GM23248 (cell line): ENCODE data around the gene DONSON. TPM values are rescaled to one million over a fixed set of nuclear protein-coding genes. Genes with fewer than 3 reads are reported as not detected.
"Not testable (repeated sequence)": the region's sequence is repeated elsewhere in the genome, so short reads cannot be mapped to it uniquely, and the experiment has no call there.

Experiments used
- DNase-seq: peaks from one replicate; pipeline ENCODE4 v3.0.0-alpha.2; 2015
- H2AFZ ChIP-seq: fragments of 200-600 bp; sonication (generic); 2 replicates; pipeline ENCODE4 v1.6.1; 2016; ENCODE audit warnings: antibody characterized with exemption
- H3F3A ChIP-seq: fragments of 200-600 bp; sonication (generic); 2 replicates; pipeline ENCODE4 v1.6.1; 2016; ENCODE audit warnings: mild to moderate bottlenecking, antibody characterized with exemption, mixed run types; ENCODE audit not compliant: insufficient read depth
- H3K27ac ChIP-seq: fragments of 200-600 bp; sonication (generic); 2 replicates; pipeline ENCODE4 v1.5.1; 2016; ENCODE audit warnings: mild to moderate bottlenecking
- H3K27me3 ChIP-seq: fragments of 200-600 bp; sonication (generic); replicated peaks from 2 replicates; pipeline ENCODE4 v1.6.1; 2016; ENCODE audit warnings: mild to moderate bottlenecking; ENCODE audit not compliant: insufficient read depth
- H3K36me3 ChIP-seq: fragments of 200-600 bp; sonication (generic); 2 replicates; pipeline ENCODE4 v1.6.1; 2016; ENCODE audit warnings: low read depth, mild to moderate bottlenecking
- H3K4me1 ChIP-seq: fragments of 200-600 bp; sonication (generic); 2 replicates; pipeline ENCODE4 v1.6.1; 2016; ENCODE audit warnings: mild to moderate bottlenecking; ENCODE audit not compliant: insufficient read depth
- H3K4me2 ChIP-seq: fragments of 200-600 bp; sonication (generic); one replicate; pipeline ENCODE4 v1.6.1; 2016; ENCODE audit warnings: mild to moderate bottlenecking; ENCODE audit not compliant: unreplicated experiment
- H3K4me3 ChIP-seq: fragments of 200-600 bp; sonication (generic); 2 replicates; pipeline ENCODE4 v1.5.1; 2016; ENCODE audit warnings: mild to moderate bottlenecking
- H3K79me2 ChIP-seq: fragments of 200-600 bp; sonication (generic); 2 replicates; pipeline ENCODE4 v1.6.1; 2016; ENCODE audit warnings: mild to moderate bottlenecking; ENCODE audit not compliant: insufficient read depth
- H3K9ac ChIP-seq: fragments of 200-600 bp; sonication (generic); 2 replicates; pipeline ENCODE4 v1.6.1; 2016; ENCODE audit warnings: mild to moderate bottlenecking
- H3K9me2 ChIP-seq: fragments of 200-600 bp; sonication (generic); 2 replicates; pipeline ENCODE4 v1.6.1; 2016; ENCODE audit warnings: mixed run types, mild to moderate bottlenecking, moderate library complexity; ENCODE audit not compliant: insufficient read depth
- H3K9me3 ChIP-seq: fragments of 200-600 bp; sonication (generic); one replicate; pipeline ENCODE4 v1.6.1; 2017; ENCODE audit warnings: low read depth
- H4K20me1 ChIP-seq: fragments of 200-600 bp; sonication (generic); 2 replicates; pipeline ENCODE4 v1.6.0; 2016; ENCODE audit not compliant: insufficient read depth
- EZH2 ChIP-seq: fragments of 200-600 bp; sonication (generic); IDR thresholded peaks from 2 replicates; pipeline ENCODE4 v1.6.1; 2018; ENCODE audit warnings: antibody characterized with exemption, mild to moderate bottlenecking; ENCODE audit not compliant: insufficient read depth, poor library complexity, severe bottlenecking
- EZH2phosphoT487 ChIP-seq: fragments of 200-600 bp; sonication (generic); IDR thresholded peaks from 2 replicates; pipeline ENCODE4 v1.6.1; 2018; ENCODE audit warnings: antibody characterized with exemption, moderate library complexity, mild to moderate bottlenecking, low read depth; ENCODE audit not compliant: insufficient read depth
- WGBS, 2 experiments: methylation state at CpG; one replicate each; pipeline ENCODE4 v1.1.6; 2015 to 2017; ENCODE audit warnings: low lambda C conversion rate in 2 of 2, low coverage in 1 of 2; ENCODE audit errors: missing lambda C conversion rate in 2 of 2; 5-methylcytosine and 5-hydroxymethylcytosine counted together
- in situ Hi-C: fragments of 300-500 bp; cut with MboI; formaldehyde crosslinking; loops from 2 replicates; pipeline ENCODE4 v1.15.0; 2020
- polyA plus RNA-seq: library from polyadenylated mRNA; unstranded; fragments of >200 nt; fragmentation: Nextera tagmentation; extraction: Ambion mirVana; gene quantifications from 2 replicates; pipeline ENCODE4 v1.2.1, GENCODE V29; 2016
- total RNA-seq: library from RNA; depleted of rRNA; stranded (reverse); fragments of >200 nt; shearing (Covaris generic); gene quantifications from 2 replicates; pipeline ENCODE4 v1.2.3, GENCODE V29; 2014

The DONSON gene
- total and polyA plus RNA-seq, 2 experiments from 2014 or later: 13.2 to 16.8 TPM

DNA sequence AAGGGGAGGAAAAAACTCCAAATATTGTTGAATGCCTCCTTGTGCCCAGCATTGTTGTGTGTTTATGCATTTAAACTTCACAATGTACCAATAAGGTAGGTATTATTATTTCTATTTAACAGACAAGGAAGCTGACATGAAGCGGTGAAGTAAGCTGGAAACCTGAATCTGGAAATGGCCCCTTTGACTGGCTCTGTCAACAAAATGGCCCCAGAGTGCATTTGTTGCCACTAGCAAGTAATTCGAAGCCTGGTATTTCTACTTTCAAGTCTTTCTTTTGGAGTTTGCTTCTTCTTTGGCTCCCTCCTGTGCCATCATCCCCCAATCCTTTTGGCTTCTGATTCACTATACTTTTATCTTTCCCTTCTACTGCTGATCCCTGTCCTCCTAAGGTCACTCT, 29.9 kb upstream of the DONSON start:
- Histone ChIP-seq H3K27ac (no peak overlapping the region), H4K20me1 (no peaks in the 10 kb centered on the region), H3K79me2 (no peaks in the 10 kb centered on the region), H3K4me2 (no peak overlapping the region), H3K36me3 (peaks cover 26% of the 10 kb centered on the region), H3K4me1 (no peaks in the 10 kb centered on the region), H3F3A (no peaks in the 10 kb centered on the region), H3K9me2 (no peaks in the 10 kb centered on the region), H3K9me3 (no peaks in the 10 kb centered on the region), H3K27me3 (no peaks in the 10 kb centered on the region), H3K4me3 (no peak overlapping the region), H3K9ac (no peak overlapping the region), H2AFZ (no peak overlapping the region)
- in situ Hi-C loops: no loop called here
- TF ChIP-seq EZH2phosphoT487 (no peak), EZH2 (no peak)
- no peak for DNase-seq
- WGBS, 2 experiments: 92 to 100% methylated on average over 2 of the region's 2 CpGs

DNA sequence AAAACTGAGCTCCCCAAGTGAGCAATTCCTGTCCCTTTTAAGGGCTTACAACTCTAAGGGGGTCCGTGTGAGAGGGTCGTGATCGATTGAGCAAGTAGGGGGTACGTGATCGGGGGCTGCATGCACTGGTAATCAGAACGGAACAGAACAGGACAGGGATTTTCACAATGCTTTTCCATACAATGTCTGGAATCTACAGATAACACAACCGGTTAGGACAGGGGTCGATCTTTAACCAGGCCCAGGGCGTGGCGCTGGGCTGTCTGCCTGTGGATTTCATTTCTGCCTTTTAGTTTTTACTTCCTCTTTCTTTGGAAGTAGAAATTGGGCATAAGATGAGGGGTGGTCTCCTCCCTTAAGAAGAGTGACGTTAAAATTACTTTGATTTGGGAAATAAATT, 29.1 kb upstream of the DONSON start:
- DNase-seq, H3K27ac ChIP-seq, H2AFZ ChIP-seq, H3K9me2 ChIP-seq, H3K4me1 ChIP-seq, H3K4me2 ChIP-seq, H3K9ac ChIP-seq, H4K20me1 ChIP-seq, H3F3A ChIP-seq, H3K9me3 ChIP-seq, H3K79me2 ChIP-seq, in situ Hi-C loops, H3K4me3 ChIP-seq, H3K27me3 ChIP-seq: not testable (repeated sequence)
- peaks cover 33% of the 10 kb centered on the region for H3K36me3 ChIP-seq
- 97 to 99% methylated on average over 11 of the region's 11 CpGs for WGBS, 2 experiments

- Histone ChIP-seq H3K4me2 (no peak overlapping the region), H3K9me3 (no peaks in the 10 kb centered on the region), H3K9me2 (no peaks in the 10 kb centered on the region), H3K27me3 (no peaks in the 10 kb centered on the region), H3K27ac (no peak overlapping the region), H2AFZ (no peak overlapping the region), H3F3A (peaks cover 20% of the 10 kb centered on the region), H3K9ac (no peak overlapping the region), H3K79me2 (no peaks in the 10 kb centered on the region), H3K36me3 (peaks cover 28% of the 10 kb centered on the region), H3K4me3 (no peak overlapping the region), H4K20me1 (no peaks in the 10 kb centered on the region), H3K4me1 (peaks cover 4% of the 10 kb centered on the region; the same call in 1 of the 2 replicates)
- in situ Hi-C loops: no loop called here
- DNase-seq: no peak
- no peak for TF ChIP-seq EZH2phosphoT487
- no peak for TF ChIP-seq EZH2
- WGBS, 2 experiments: 98% methylated on average over 7 of the region's 7 CpGs
Measured at GRCh38 chr21:33611006-33611744, 22.7 kb upstream of the DONSON start.

GRCh38 chr21:33608559-33608958, 20.1 kb upstream of the DONSON start:
- no peaks in the 10 kb centered on the region for H3K79me2 ChIP-seq
- no peaks in the 10 kb centered on the region for H3K9me3 ChIP-seq
- H3K9me2 ChIP-seq: no peaks in the 10 kb centered on the region
- H3K9ac ChIP-seq: no peak overlapping the region
- peak; percentile 60 for DNase-seq
- H3K4me3 ChIP-seq: no peak overlapping the region
- H2AFZ ChIP-seq: no peak overlapping the region
- H4K20me1 ChIP-seq: no peaks in the 10 kb centered on the region
- peak overlapping the region; percentile 25; the same call in 1 of the 2 replicates for H3K27ac ChIP-seq
- in situ Hi-C loops: no loop called here
- no peak overlapping the region for H3K4me2 ChIP-seq
- H3K27me3 ChIP-seq: no peaks in the 10 kb centered on the region
- TF ChIP-seq EZH2 (no peak), EZH2phosphoT487 (no peak)
- H3F3A ChIP-seq: peaks cover 20% of the 10 kb centered on the region
- peaks cover 28% of the 10 kb centered on the region for H3K36me3 ChIP-seq
- 36% methylated on average over 1 of the region's 1 CpG for WGBS, 2 experiments
- H3K4me1 ChIP-seq: peaks cover 4% of the 10 kb centered on the region; the same call in 1 of the 2 replicates

GRCh38 chr21:33598051-33598450, 9.6 kb upstream of the DONSON start:
- DNase-seq: no peak
- H3K9me3 ChIP-seq: no peaks in the 10 kb centered on the region
- no peaks in the 10 kb centered on the region for H4K20me1 ChIP-seq
- H3F3A ChIP-seq: no peaks in the 10 kb centered on the region
- H3K27ac ChIP-seq: no peak overlapping the region
- H2AFZ ChIP-seq: no peak overlapping the region
- TF ChIP-seq EZH2phosphoT487 (no peak), EZH2 (no peak)
- H3K27me3 ChIP-seq: no peaks in the 10 kb centered on the region
- 12 to 24% methylated on average over 1 of the region's 1 CpG for WGBS, 2 experiments
- H3K4me2 ChIP-seq: no peak overlapping the region
- no peak overlapping the region for H3K4me3 ChIP-seq
- no peaks in the 10 kb centered on the region for H3K9me2 ChIP-seq
- no peak overlapping the region for H3K9ac ChIP-seq
- H3K36me3 ChIP-seq: peaks cover 32% of the 10 kb centered on the region
- in situ Hi-C loops: no loop called here
- no peaks in the 10 kb centered on the region for H3K79me2 ChIP-seq
- no peaks in the 10 kb centered on the region for H3K4me1 ChIP-seq
